HCT116 (cell line): ENCODE data around the gene ATG4C. TPM values are rescaled to one million over a fixed set of nuclear protein-coding genes. Genes with fewer than 3 reads are reported as not detected.

ENCODE experiments used
- ATAC-seq: fragments of 200-7000 bp; cut with Tn5 transposase; 2 replicates; pipeline ENCODE4 v1.9.1; 2020; ENCODE audit warnings: mild to moderate bottlenecking, moderate library complexity
- BruUV-seq: library from RNA; stranded (reverse); fragments of 400-500 nt; replicated peaks from 2 replicates; lab custom pipeline; 2021; lab: Mats Ljungman, UMichigan
- CTCF ChIA-PET: fragments of 300-600 bp; sonication (Branson Sonifier 250); formaldehyde crosslinking; loops from one replicate; lab custom pipeline; 2021; ENCODE audit warnings: antibody characterized with exemption; lab: Charles Lee
- POLR2A ChIA-PET: fragments of 300-600, 350-600 bp; sonication (Branson Sonifier 250); formaldehyde crosslinking; loops from one replicate; lab custom pipeline; 2021; ENCODE audit warnings: antibody characterized with exemption; lab: Charles Lee
- RAD21 ChIA-PET, 2 experiments: fragments of 300-600 bp; sonication (Branson Sonifier 250); formaldehyde crosslinking; loops; one replicate each; lab custom pipeline; 2023; ENCODE audit warnings: low total read pairs in 2 of 2; ENCODE audit not compliant: uncharacterized antibody in 2 of 2, unreplicated experiment in 2 of 2, low non-redundant PET in 1 of 2; lab: Charles Lee
- DNase-seq: peaks from one replicate; pipeline ENCODE4 v3.0.0-alpha.2; 2010; ENCODE audit warnings: low read depth, low spot score
- H2AFZ ChIP-seq: fragments of 200-600 bp; shearing (Covaris generic), sonication (generic); 2 replicates; pipeline ENCODE4 v1.6.1; 2017; ENCODE audit warnings: low read depth, mixed run types, mixed read lengths, antibody characterized with exemption, low read length; ENCODE audit not compliant: poor library complexity, severe bottlenecking
- H3K27ac ChIP-seq: 2 replicates; pipeline ENCODE4 v1.5.1; 2012; ENCODE audit warnings: low read depth, low read length
- H3K27me3 ChIP-seq: fragments of 200-600 bp; sonication (generic); 2 replicates; pipeline ENCODE4 v1.6.1; 2016; ENCODE audit warnings: mixed run types, low read length, mixed read lengths; ENCODE audit not compliant: insufficient read depth
- H3K36me3 ChIP-seq, 2 experiments: fragments of 200-500 bp in 1 of 2; fragments of 200-600 bp in 1 of 2; sonication (Bioruptor generic) in 1 of 2; sonication (generic) in 1 of 2; 2 replicates each; pipeline versions ENCODE4 v1.5.1 to v1.6.1; 2014 to 2016; ENCODE audit warnings: low read length in 2 of 2, inconsistent platforms in 1 of 2, mixed read lengths in 1 of 2, mixed run types in 1 of 2; ENCODE audit not compliant: insufficient read depth in 2 of 2, control insufficient read depth in 1 of 2
- H3K4me1 ChIP-seq, 2 experiments: fragments of 200-600 bp in 1 of 2; sonication (generic) in 1 of 2; 2 replicates each; pipeline versions ENCODE4 v1.5.1 to v1.6.1; 2012 to 2017; ENCODE audit warnings: low read length in 2 of 2, inconsistent platforms in 1 of 2, mild to moderate bottlenecking in 1 of 2, mixed read lengths in 1 of 2, mixed run types in 1 of 2, moderate library complexity in 1 of 2; ENCODE audit not compliant: insufficient read depth in 2 of 2, control insufficient read depth in 1 of 2
- H3K4me2 ChIP-seq: fragments of 200-600 bp; sonication (generic); 2 replicates; pipeline ENCODE4 v1.6.1; 2017; ENCODE audit warnings: mixed run types, low read length, mixed read lengths
- H3K4me3 ChIP-seq, 2 experiments: fragments of 200-600 bp in 1 of 2; sonication (generic) in 1 of 2; replicated peaks in 1 of 2; 2 replicates each; pipeline ENCODE4 v1.5.1; 2011 to 2016; ENCODE audit warnings: low read length in 2 of 2, control low read depth in 1 of 2, low read depth in 1 of 2, mild to moderate bottlenecking in 1 of 2, mixed read lengths in 1 of 2, mixed run types in 1 of 2
- H3K79me2 ChIP-seq: fragments of 200-600 bp; sonication (generic); 2 replicates; pipeline ENCODE4 v1.6.1; 2017; ENCODE audit warnings: mild to moderate bottlenecking, mixed run types, low read length, moderate library complexity, mixed read lengths; ENCODE audit not compliant: insufficient read depth
- H3K9ac ChIP-seq: fragments of 200-600 bp; sonication (generic); 2 replicates; pipeline ENCODE4 v1.6.1; 2016; ENCODE audit warnings: low read length, mixed read lengths
- H3K9me2 ChIP-seq: fragments of 200-600 bp; sonication (generic), shearing (Covaris generic); 2 replicates; pipeline ENCODE4 v1.6.1; 2017; ENCODE audit warnings: mixed run types, mild to moderate bottlenecking, moderate library complexity; ENCODE audit not compliant: insufficient read depth
- H3K9me3 ChIP-seq, 2 experiments: fragments of 200-500 bp in 1 of 2; fragments of 200-600 bp in 1 of 2; sonication (Bioruptor generic) in 1 of 2; sonication (generic) in 1 of 2; 2 replicates each; pipeline ENCODE4 v1.6.1; 2014 to 2017; ENCODE audit warnings: low read length in 2 of 2, mixed read lengths in 2 of 2, inconsistent platforms in 1 of 2, low read depth in 1 of 2, mild to moderate bottlenecking in 1 of 2, mixed run types in 1 of 2, moderate library complexity in 1 of 2; ENCODE audit not compliant: control insufficient read depth in 1 of 2, insufficient read depth in 1 of 2
- H4K20me1 ChIP-seq: fragments of 200-600 bp; sonication (generic), shearing (Covaris generic); 2 replicates; pipeline ENCODE4 v1.6.1; 2017; ENCODE audit warnings: mixed run types, mild to moderate bottlenecking, moderate library complexity; ENCODE audit not compliant: insufficient read depth
- ATF3 ChIP-seq: IDR thresholded peaks from 2 replicates; pipeline ENCODE4 v1.6.1; 2012
- CBX3 ChIP-seq: IDR thresholded peaks from 2 replicates; pipeline ENCODE4 v1.6.1; 2012; ENCODE audit warnings: low read depth
- CEBPB ChIP-seq: IDR thresholded peaks from 2 replicates; pipeline ENCODE4 v1.6.1; 2012; ENCODE audit warnings: low read depth
- CTCF ChIP-seq, 3 experiments: fragments of 200-600 bp in 1 of 3; sonication (generic) in 1 of 3; IDR thresholded peaks in 2 of 3; conservative IDR thresholded peaks in 1 of 3; 2 replicates each; pipeline ENCODE4 v1.5.1; 2012 to 2017; ENCODE audit warnings: low read depth in 2 of 3, low read length in 2 of 3, antibody characterized with exemption in 1 of 3, borderline replicate concordance in 1 of 3, control low read depth in 1 of 3, mild to moderate bottlenecking in 1 of 3, mixed read lengths in 1 of 3, mixed run types in 1 of 3, moderate library complexity in 1 of 3; ENCODE audit not compliant: insufficient read depth in 1 of 3
- EGR1 ChIP-seq: IDR thresholded peaks from 2 replicates; pipeline ENCODE4 v1.6.1; 2012; ENCODE audit warnings: low read depth
- FOSL1 ChIP-seq: IDR thresholded peaks from 2 replicates; pipeline ENCODE4 v1.6.1; 2012; ENCODE audit warnings: low read depth
- JUND ChIP-seq: IDR thresholded peaks from 2 replicates; pipeline ENCODE4 v1.6.1; 2012
- MAX ChIP-seq: IDR thresholded peaks from 2 replicates; pipeline ENCODE4 v1.6.1; 2012
- POLR2AphosphoS5 ChIP-seq: IDR thresholded peaks from 2 replicates; pipeline ENCODE4 v1.6.1; 2011; ENCODE audit warnings: mild to moderate bottlenecking, low read depth, low read length, moderate library complexity
- REST ChIP-seq: IDR thresholded peaks from 2 replicates; pipeline ENCODE4 v1.6.1; 2012; ENCODE audit warnings: low read depth
- SIN3A ChIP-seq: IDR thresholded peaks from 2 replicates; pipeline ENCODE4 v1.6.1; 2012; ENCODE audit warnings: low read depth
- SP1 ChIP-seq: IDR thresholded peaks from 2 replicates; pipeline ENCODE4 v1.6.1; 2012; ENCODE audit warnings: low read depth
- SRF ChIP-seq: IDR thresholded peaks from 2 replicates; pipeline ENCODE4 v1.6.1; 2012; ENCODE audit warnings: low read depth
- ZNF274 ChIP-seq: fragments of 200-500 bp; sonication (Bioruptor generic); IDR thresholded peaks from 2 replicates; pipeline ENCODE4 v1.6.1; 2014; ENCODE audit warnings: mild to moderate bottlenecking, low read depth, low read length, inconsistent platforms
- intact Hi-C: fragments of 100-400 bp; cut with micrococcal nuclease; formaldehyde crosslinking; loops from 2 replicates; pipeline ENCODE4 v1.10.0; 2022
- total RNA-seq: library from RNA; stranded (reverse); gene quantifications from one replicate; pipeline ENCODE4 v1.2.1, GENCODE V29; 2021; ENCODE audit not compliant: unreplicated experiment

The ATG4C gene
- total RNA-seq, 1 experiment from 2014 or later = 11.8 TPM

- Histone ChIP-seq H3K36me3 (no peaks in the 10 kb centered on the region), H3K9ac (no peak overlapping the region), H3K9me2 (no peaks in the 10 kb centered on the region), H3K4me2 (no peak overlapping the region), H3K79me2 (no peaks in the 10 kb centered on the region), H2AFZ (no peak overlapping the region), H3K27me3 (peaks cover 57% of the 10 kb centered on the region), H3K27ac (no peak overlapping the region), H3K4me3 (no peak overlapping the region), H4K20me1 (no peaks in the 10 kb centered on the region), H3K9me3 (no peaks in the 10 kb centered on the region), H3K4me1 (no peaks in the 10 kb centered on the region)
- ChIA-PET POLR2A (interaction anchor here (0.6 kb wide), 1 partner anchor 739 kb away, joined by 4 read pairs; no protein-coding TSS in a partner anchor), CTCF (interaction anchor here (2.7 kb wide), 1 partner anchor 24 kb away, joined by 12 read pairs; no protein-coding TSS in a partner anchor), RAD21 (no interaction called here)
- BruUV-seq = no TSS peak
- no peak for ATAC-seq
- TF ChIP-seq SP1 (no peak), SIN3A (no peak), REST (no peak), POLR2AphosphoS5 (no peak), CBX3 (no peak), MAX (no peak), ZNF274 (no peak), SRF (no peak), FOSL1 (no peak), JUND (no peak), CTCF (IDR thresholded peaks at IDR 0.05 in 2 of 3, conservative IDR thresholded peaks at IDR 0.05 in 1 of 3; ENCODE audit: borderline replicate concordance in 1 of 3, insufficient read depth in 1 of 3, low read depth in 2 of 3, low read length in 2 of 3) (no peak), CEBPB (no peak), EGR1 (no peak), ATF3 (no peak)
- intact Hi-C loops = no loop called here
- DNase-seq = no peak
Measured at GRCh38 chr1:62882201-62883104, 98.5 kb downstream of the ATG4C start.
